Colonic mucosa (tissue), 4 donors: ENCODE results near the gene FBXW9. TPM values are rescaled to one million over a fixed set of nuclear protein-coding genes. Genes with fewer than 3 reads are reported as not detected.
A peak's percentile ranks its signal among the peaks of the same experiment; 100 is the strongest.

Source experiments
- DNase-seq: peaks from one replicate; pipeline ENCODE4 v3.0.0-alpha.2; 2020
- H3K27ac ChIP-seq: fragments of 200-600 bp; one replicate; pipeline ENCODE4 v1.8.0; 2021
- H3K27me3 ChIP-seq: fragments of 200-600 bp; one replicate; pipeline ENCODE4 v1.8.0; 2021
- H3K36me3 ChIP-seq: fragments of 200-600 bp; one replicate; pipeline ENCODE4 v1.8.0; 2021
- H3K4me1 ChIP-seq: fragments of 200-600 bp; one replicate; pipeline ENCODE4 v1.8.0; 2021; ENCODE audit warnings: mild to moderate bottlenecking
- H3K4me3 ChIP-seq: fragments of 200-600 bp; one replicate; pipeline ENCODE4 v1.8.0; 2021
- H3K9ac ChIP-seq, 2 donors: one replicate each; pipeline ENCODE4 v1.7.0; 2013; ENCODE audit warnings: control low read depth in 2 of 2, low read depth in 2 of 2, low read length in 2 of 2
- H3K9me3 ChIP-seq: fragments of 200-600 bp; one replicate; pipeline ENCODE4 v1.8.0; 2021
- intact Hi-C: fragments of 100-400 bp; cut with DNase I; formaldehyde crosslinking; loops from one replicate; pipeline ENCODE4 v1.14.1; 2022
- total RNA-seq, 2 donors: library from RNA; stranded (reverse); fragmentation: NEBNext Ultra II Directional in 1 of 2; extraction: Animal tissue kit (Norgen Biotek cat#: 25700) in 1 of 2; gene quantifications; one replicate each; pipeline ENCODE4 v1.2.1, GENCODE V29; 2021
- TF ChIP-seq, protein P1 (sequence below): fragments of 200-600 bp; IDR thresholded peaks from one replicate; pipeline ENCODE4 v1.8.0; 2022; ENCODE audit warnings: antibody characterized with exemption, mild to moderate bottlenecking
- donor health status: healthy.
- donor health status: DM: no; HTN: no; CAD: no.
- donor health status: DM: no; HTN: no; CAD: no.

FBXW9 gene
- total RNA-seq, 2 donors from 2014 or later = 6.5 to 10.3 TPM

DNA sequence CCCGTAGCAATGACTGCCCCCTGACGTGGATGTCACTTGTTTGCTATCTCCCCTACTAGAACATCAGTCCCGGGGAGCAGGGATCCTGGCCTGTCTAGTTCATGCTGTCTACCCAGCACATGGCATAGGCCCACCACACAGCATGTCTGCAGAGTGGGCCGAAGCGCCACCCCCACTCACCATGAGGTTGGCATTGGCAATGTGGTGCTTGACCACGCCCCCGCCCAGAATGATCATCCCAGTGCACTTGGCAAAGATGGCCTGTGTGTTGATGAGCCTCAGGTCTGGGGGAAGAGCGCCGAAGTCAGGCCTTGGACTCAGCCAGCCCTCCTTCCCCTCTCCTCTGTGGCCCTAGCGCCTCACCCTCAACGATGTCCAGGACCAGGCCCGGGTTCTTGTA, 19.5 kb downstream of the FBXW9 start:
- Histone ChIP-seq H3K27ac (no peak overlapping the region), H3K4me1 (peaks cover 3% of the 10 kb centered on the region), H3K4me3 (no peak overlapping the region), H3K36me3 (peaks cover 11% of the 10 kb centered on the region), H3K9ac (peak overlapping the region in 1 of 2 donors; percentile 18), H3K9me3 (no peaks in the 10 kb centered on the region), H3K27me3 (no peaks in the 10 kb centered on the region)
- intact Hi-C loops = no loop called here
- no peak for DNase-seq
- TF ChIP-seq, protein P1, sequence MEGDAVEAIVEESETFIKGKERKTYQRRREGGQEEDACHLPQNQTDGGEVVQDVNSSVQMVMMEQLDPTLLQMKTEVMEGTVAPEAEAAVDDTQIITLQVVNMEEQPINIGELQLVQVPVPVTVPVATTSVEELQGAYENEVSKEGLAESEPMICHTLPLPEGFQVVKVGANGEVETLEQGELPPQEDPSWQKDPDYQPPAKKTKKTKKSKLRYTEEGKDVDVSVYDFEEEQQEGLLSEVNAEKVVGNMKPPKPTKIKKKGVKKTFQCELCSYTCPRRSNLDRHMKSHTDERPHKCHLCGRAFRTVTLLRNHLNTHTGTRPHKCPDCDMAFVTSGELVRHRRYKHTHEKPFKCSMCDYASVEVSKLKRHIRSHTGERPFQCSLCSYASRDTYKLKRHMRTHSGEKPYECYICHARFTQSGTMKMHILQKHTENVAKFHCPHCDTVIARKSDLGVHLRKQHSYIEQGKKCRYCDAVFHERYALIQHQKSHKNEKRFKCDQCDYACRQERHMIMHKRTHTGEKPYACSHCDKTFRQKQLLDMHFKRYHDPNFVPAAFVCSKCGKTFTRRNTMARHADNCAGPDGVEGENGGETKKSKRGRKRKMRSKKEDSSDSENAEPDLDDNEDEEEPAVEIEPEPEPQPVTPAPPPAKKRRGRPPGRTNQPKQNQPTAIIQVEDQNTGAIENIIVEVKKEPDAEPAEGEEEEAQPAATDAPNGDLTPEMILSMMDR = no peak

GRCh38 chr19:12676384-12676792, 20.0 kb downstream of the FBXW9 start:
- H3K9me3 ChIP-seq = no peaks in the 10 kb centered on the region
- H3K4me3 ChIP-seq = no peak overlapping the region
- H3K27ac ChIP-seq = no peak overlapping the region
- peak overlapping the region in 1 of 2 donors; percentile 18 for H3K9ac ChIP-seq
- peak; percentile 91 for DNase-seq
- no peaks in the 10 kb centered on the region for H3K27me3 ChIP-seq
- peaks cover 11% of the 10 kb centered on the region for H3K36me3 ChIP-seq
- peaks cover 3% of the 10 kb centered on the region for H3K4me1 ChIP-seq
- intact Hi-C loops = no loop called here
- TF ChIP-seq, protein P1 = peak; percentile 82

- peaks cover 11% of the 10 kb centered on the region for H3K36me3 ChIP-seq
- H3K4me3 ChIP-seq = no peak overlapping the region
- intact Hi-C loops = no loop called here
- no peak for DNase-seq
- no peaks in the 10 kb centered on the region for H3K27me3 ChIP-seq
- peaks cover 3% of the 10 kb centered on the region for H3K4me1 ChIP-seq
- TF ChIP-seq, protein P1 = no peak
- no peak overlapping the region for H3K27ac ChIP-seq
- H3K9ac ChIP-seq = no peak overlapping the region
- H3K9me3 ChIP-seq = no peaks in the 10 kb centered on the region
These were observed 20.5 kb downstream of the FBXW9 start for GRCh38 chr19:12675940-12676339.

DNA sequence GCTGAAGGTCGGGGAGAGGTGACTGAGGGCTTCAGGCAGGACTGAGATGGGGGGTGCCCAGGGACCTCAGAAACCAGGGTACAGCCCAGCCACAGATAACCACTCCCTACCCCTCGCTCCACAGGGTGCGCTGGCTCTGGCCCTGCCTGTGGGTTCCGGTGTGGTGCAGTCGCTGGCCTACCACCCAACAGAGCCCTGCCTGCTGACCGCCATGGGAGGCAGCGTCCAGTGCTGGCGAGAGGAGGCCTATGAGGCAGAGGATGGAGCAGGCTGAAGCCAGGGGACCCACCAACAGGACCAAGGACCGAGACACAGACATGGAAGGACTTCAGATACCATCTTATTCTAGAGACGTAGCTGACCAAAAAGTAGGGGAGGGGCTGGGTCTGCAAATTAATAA, 21.0 kb downstream of the FBXW9 start:
- H3K9me3 ChIP-seq = no peaks in the 10 kb centered on the region
- H3K4me3 ChIP-seq = no peak overlapping the region
- intact Hi-C loops = no loop called here
- H3K4me1 ChIP-seq = peaks cover 5% of the 10 kb centered on the region
- peaks cover 11% of the 10 kb centered on the region for H3K36me3 ChIP-seq
- H3K9ac ChIP-seq = no peak overlapping the region
- no peak for DNase-seq
- TF ChIP-seq, protein P1 = no peak
- no peak overlapping the region for H3K27ac ChIP-seq
- H3K27me3 ChIP-seq = no peaks in the 10 kb centered on the region

DNA sequence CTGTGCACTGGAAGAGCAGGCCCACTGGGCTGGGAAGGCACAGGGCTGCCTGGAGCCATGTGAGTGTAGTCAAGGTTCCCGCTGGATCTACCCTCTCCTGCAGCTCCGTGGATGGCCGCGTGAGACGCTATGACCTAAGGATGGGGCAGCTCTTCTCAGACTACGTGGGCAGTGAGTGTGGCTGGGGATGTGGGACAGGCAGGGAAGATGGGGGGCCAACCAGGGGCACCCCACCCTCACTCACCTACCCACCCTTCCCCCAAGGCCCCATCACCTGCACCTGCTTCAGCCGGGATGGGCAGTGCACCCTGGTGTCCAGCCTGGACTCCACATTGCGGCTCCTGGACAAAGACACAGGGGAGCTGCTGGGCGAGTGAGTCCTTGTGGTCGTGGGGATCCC, 23.7 kb downstream of the FBXW9 start:
- Histone ChIP-seq H3K9me3 (no peaks in the 10 kb centered on the region), H3K27me3 (no peaks in the 10 kb centered on the region), H3K36me3 (no peaks in the 10 kb centered on the region), H3K27ac (no peak overlapping the region), H3K4me1 (peaks cover 12% of the 10 kb centered on the region), H3K9ac (no peak overlapping the region), H3K4me3 (no peak overlapping the region)
- DNase-seq = no peak
- intact Hi-C loops = no loop called here
- TF ChIP-seq, protein P1 = no peak
